Suprapubic skin (tissue), 4 donors: ENCODE data around the gene KCNG1. TPM values are rescaled to one million over a fixed set of nuclear protein-coding genes. Genes with fewer than 3 reads are reported as not detected.

ENCODE experiments used
- DNase-seq, 2 donors: peaks; one replicate each; pipeline ENCODE4 v3.0.0-alpha.2; 2019; ENCODE audit warnings: low spot score in 2 of 2
- H3K27ac ChIP-seq: fragments of 200-600 bp; sonication (generic); one replicate; pipeline ENCODE4 v1.5.1; 2019
- H3K27me3 ChIP-seq: fragments of 200-600 bp; sonication (generic); one replicate; pipeline ENCODE4 v1.5.1; 2019
- H3K36me3 ChIP-seq: fragments of 200-600 bp; sonication (generic); one replicate; pipeline ENCODE4 v1.5.1; 2019
- H3K4me1 ChIP-seq: fragments of 200-600 bp; sonication (generic); one replicate; pipeline ENCODE4 v1.5.1; 2019
- H3K4me3 ChIP-seq: fragments of 200-600 bp; sonication (generic); one replicate; pipeline ENCODE4 v1.5.1; 2019; ENCODE audit warnings: mild to moderate bottlenecking
- H3K9me3 ChIP-seq: fragments of 200-600 bp; sonication (generic); one replicate; pipeline ENCODE4 v1.5.1; 2019
- CTCF ChIP-seq, 2 donors: fragments of 200-600 bp in 1 of 2; fragments of 450-650 bp in 1 of 2; sonication (generic) in 1 of 2; IDR thresholded peaks; one replicate each; pipeline ENCODE4 v1.5.1; 2016 to 2019; ENCODE audit warnings: antibody characterized with exemption in 2 of 2, mild to moderate bottlenecking in 1 of 2, moderate library complexity in 1 of 2
- EP300 ChIP-seq: sonication (generic); formaldehyde crosslinking; IDR thresholded peaks from one replicate; pipeline ENCODE4 v1.6.1; 2017; ENCODE audit warnings: antibody characterized with exemption
- POLR2A ChIP-seq, 2 donors: fragments of 450-650 bp; IDR thresholded peaks; one replicate each; pipeline ENCODE4 v1.6.1; 2017; ENCODE audit warnings: antibody characterized with exemption in 2 of 2, mild to moderate bottlenecking in 2 of 2, moderate library complexity in 2 of 2
- POLR2AphosphoS5 ChIP-seq, 3 donors: sonication (generic); formaldehyde crosslinking; IDR thresholded peaks; one replicate each; pipeline ENCODE4 v1.6.1; 2017; ENCODE audit warnings: antibody characterized with exemption in 3 of 3
- WGBS: methylation state at CpG from one replicate; pipeline ENCODE4 v1.1.5; 2018; 5-methylcytosine and 5-hydroxymethylcytosine counted together
- total RNA-seq, 4 donors: library from RNA; depleted of rRNA; stranded (reverse); fragments of >200 nt; gene quantifications; one replicate each; pipeline ENCODE4 v1.1.0, GENCODE V29; 2016

The KCNG1 gene
- total RNA-seq, 4 donors from 2014 or later, result 0.26 to 1.2 (median 1.0) TPM

- WGBS, result under 1% methylated on average over 51 of the region's 52 CpGs
Observed at GRCh38 chr20:50957798-50958614, 64.9 kb downstream of the KCNG1 start, which contains the start of gene DPM1. Gene DPM1, minus strand, starts transcription at chr20:50958532. Its CDS starts 9 bp downstream, at chr20:50958523.

GRCh38 chr20:50957276-50957675 lies 65.6 kb downstream of the KCNG1 start:
- peak overlapping the region; percentile 95 for H3K27ac ChIP-seq
- no peak for TF ChIP-seq POLR2A (IDR thresholded peaks at IDR 0.05)
- no peak for TF ChIP-seq POLR2AphosphoS5 (IDR thresholded peaks at IDR 0.05)
- TF ChIP-seq CTCF (IDR thresholded peaks at IDR 0.05), result no peak
- TF ChIP-seq EP300, result no peak
- H3K9me3 ChIP-seq, result no peaks in the 10 kb centered on the region
- H3K4me1 ChIP-seq, result peaks cover 38% of the 10 kb centered on the region
- DNase-seq, result no peak
- H3K36me3 ChIP-seq, result peaks cover 15% of the 10 kb centered on the region
- no peaks in the 10 kb centered on the region for H3K27me3 ChIP-seq
- 13% methylated on average over 7 of the region's 7 CpGs for WGBS
- peak overlapping the region; percentile 92 for H3K4me3 ChIP-seq

More at GRCh38 chr20:50957798-50958614, 64.9 kb downstream of the KCNG1 start, which contains the start of gene DPM1:
- Histone ChIP-seq H3K4me1 (peaks cover 38% of the 10 kb centered on the region), H3K9me3 (no peaks in the 10 kb centered on the region), H3K27me3 (no peaks in the 10 kb centered on the region), H3K36me3 (peaks cover 17% of the 10 kb centered on the region), H3K27ac (peak within 1 kb of the TSS; percentile 95), H3K4me3 (peak within 1 kb of the TSS; percentile 92)
- no peak for TF ChIP-seq CTCF (IDR thresholded peaks at IDR 0.05)
- TF ChIP-seq POLR2A (IDR thresholded peaks at IDR 0.05), result peak in 1 of 2 donors; percentile 83
- TF ChIP-seq POLR2AphosphoS5 (IDR thresholded peaks at IDR 0.05), result peak; percentile 96 to 99 (median 97)
- peak; percentile 92 to 94 for DNase-seq

GRCh38 chr20:50953821-50954220 lies 69.1 kb downstream of the KCNG1 start:
- no peak for DNase-seq
- no peaks in the 10 kb centered on the region for H3K27me3 ChIP-seq
- no peak overlapping the region for H3K27ac ChIP-seq
- no peak overlapping the region for H3K4me3 ChIP-seq
- peaks cover 24% of the 10 kb centered on the region for H3K4me1 ChIP-seq
- H3K36me3 ChIP-seq, result peaks cover 40% of the 10 kb centered on the region
- H3K9me3 ChIP-seq, result no peaks in the 10 kb centered on the region
- TF ChIP-seq POLR2AphosphoS5 (IDR thresholded peaks at IDR 0.05), result no peak
- TF ChIP-seq EP300, result no peak
- TF ChIP-seq CTCF (IDR thresholded peaks at IDR 0.05), result no peak
- TF ChIP-seq POLR2A (IDR thresholded peaks at IDR 0.05), result no peak

Other genes with a start within 250 kb of the KCNG1 start
- gene BCAS4, start 228.0 kb downstream of the KCNG1 start, total RNA-seq, result 1 to 10 TPM in 3 of 4 donors, under 1 TPM in 1; 0.91 to 2.6 (median 1.2) TPM
- gene ADNP, start 91.7 kb downstream of the KCNG1 start, total RNA-seq, result 10 to 100 TPM; 58.9 to 77.1 (median 72.6) TPM
- gene DPM1, start 64.6 kb downstream of the KCNG1 start, total RNA-seq, result 10 to 100 TPM; 30.5 to 54.3 (median 41.5) TPM
- gene MOCS3, start 64.3 kb downstream of the KCNG1 start, total RNA-seq, result 1 to 10 TPM; 4.5 to 7.4 (median 6.5) TPM